Inflammatory macrophage (primary cell): ENCODE results near the gene MPV17L2.

Experiments used
- DNase-seq, 2 donors: peaks; one replicate each; pipeline ENCODE4 v3.0.0-alpha.2; 2020 to 2022

The MPV17L2 gene

DNA sequence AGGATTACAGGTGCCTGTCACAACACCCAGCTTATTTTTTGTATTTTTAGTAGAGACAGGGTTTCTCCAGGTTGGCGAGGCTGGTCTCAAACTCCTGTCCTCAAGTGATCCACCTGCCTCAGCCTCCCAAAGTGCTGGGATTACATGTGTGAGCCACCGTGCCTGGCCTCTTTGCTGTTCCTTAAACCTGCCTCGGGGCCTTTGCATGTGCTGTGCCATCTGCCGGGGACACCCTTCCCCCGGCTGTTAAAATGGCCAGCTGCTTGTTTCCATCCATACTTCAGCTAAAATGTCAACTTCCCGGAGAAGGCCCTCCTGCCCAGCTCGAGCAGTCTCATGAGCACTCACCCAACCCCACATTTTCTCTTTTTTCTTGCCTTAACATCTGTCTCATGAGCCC lies 52.3 kb downstream of the MPV17L2 start:
- DNase-seq = no peak
